Epithelial cell of esophagus (primary cell): ENCODE data around the gene TBX4.
A peak's percentile ranks its signal among the peaks of the same experiment; 100 is the strongest.

Source experiments
- DNase-seq: peaks from one replicate; pipeline ENCODE4 v3.0.0; 2010; ENCODE audit warnings: low read depth
- H3K4me3 ChIP-seq: 2 replicates; pipeline ENCODE4 v1.5.1; 2011; ENCODE audit warnings: mild to moderate bottlenecking, low read length, control low read depth
- TF ChIP-seq, protein P1 (sequence below): IDR thresholded peaks from 2 replicates; pipeline ENCODE4 v1.5.1; 2011; ENCODE audit warnings: low read depth, mild to moderate bottlenecking, low read length, control low read depth, inconsistent platforms; ENCODE audit not compliant: insufficient read depth; ENCODE audit errors: missing control alignments

TBX4 gene

DNA sequence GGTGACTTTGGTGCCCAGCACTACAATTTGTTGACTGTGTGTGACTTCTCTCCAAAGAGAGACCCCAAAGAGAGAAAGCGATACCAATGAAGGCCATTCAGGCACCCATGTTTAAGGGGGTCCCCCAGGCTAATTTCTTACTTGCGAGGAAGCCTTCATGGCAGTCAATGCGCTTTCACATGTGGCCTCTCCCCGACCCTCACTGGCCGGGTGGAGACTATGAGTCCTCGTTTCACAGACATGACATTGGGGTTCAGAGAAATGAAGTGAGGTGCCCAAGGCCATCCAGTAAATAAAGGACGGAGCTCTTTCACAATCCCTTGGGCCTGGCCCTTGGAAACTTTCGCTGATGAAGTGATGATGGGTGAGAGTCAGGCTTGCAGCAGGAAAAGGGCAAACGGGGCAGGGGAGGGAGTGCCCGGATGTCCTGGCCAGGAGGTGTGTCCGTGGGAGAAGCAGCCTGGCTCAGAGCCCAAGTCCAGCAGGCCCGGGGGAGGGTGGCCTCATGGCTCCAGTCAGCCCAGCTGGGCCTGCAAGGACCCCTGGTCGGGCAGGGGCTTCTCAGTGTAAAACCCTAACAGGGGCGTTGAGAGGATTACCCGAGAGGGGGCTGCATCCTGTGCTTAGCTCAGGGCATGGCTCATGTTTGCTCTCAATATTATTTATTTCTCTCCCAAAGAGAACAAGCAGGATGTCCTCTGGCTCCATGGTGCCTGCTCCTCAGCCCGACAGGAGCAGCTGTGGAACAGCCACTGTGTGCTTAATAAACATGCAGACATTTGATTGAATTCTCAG lies 37.9 kb upstream of the TBX4 start:
- no peak overlapping the region for H3K4me3 ChIP-seq
- DNase-seq = no peak
- TF ChIP-seq, protein P1, sequence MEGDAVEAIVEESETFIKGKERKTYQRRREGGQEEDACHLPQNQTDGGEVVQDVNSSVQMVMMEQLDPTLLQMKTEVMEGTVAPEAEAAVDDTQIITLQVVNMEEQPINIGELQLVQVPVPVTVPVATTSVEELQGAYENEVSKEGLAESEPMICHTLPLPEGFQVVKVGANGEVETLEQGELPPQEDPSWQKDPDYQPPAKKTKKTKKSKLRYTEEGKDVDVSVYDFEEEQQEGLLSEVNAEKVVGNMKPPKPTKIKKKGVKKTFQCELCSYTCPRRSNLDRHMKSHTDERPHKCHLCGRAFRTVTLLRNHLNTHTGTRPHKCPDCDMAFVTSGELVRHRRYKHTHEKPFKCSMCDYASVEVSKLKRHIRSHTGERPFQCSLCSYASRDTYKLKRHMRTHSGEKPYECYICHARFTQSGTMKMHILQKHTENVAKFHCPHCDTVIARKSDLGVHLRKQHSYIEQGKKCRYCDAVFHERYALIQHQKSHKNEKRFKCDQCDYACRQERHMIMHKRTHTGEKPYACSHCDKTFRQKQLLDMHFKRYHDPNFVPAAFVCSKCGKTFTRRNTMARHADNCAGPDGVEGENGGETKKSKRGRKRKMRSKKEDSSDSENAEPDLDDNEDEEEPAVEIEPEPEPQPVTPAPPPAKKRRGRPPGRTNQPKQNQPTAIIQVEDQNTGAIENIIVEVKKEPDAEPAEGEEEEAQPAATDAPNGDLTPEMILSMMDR = no peak

- TF ChIP-seq, protein P1 = no peak
- no peak overlapping the region for H3K4me3 ChIP-seq
Measured at GRCh38 chr17:61414936-61415251, 37.3 kb upstream of the TBX4 start.

DNA sequence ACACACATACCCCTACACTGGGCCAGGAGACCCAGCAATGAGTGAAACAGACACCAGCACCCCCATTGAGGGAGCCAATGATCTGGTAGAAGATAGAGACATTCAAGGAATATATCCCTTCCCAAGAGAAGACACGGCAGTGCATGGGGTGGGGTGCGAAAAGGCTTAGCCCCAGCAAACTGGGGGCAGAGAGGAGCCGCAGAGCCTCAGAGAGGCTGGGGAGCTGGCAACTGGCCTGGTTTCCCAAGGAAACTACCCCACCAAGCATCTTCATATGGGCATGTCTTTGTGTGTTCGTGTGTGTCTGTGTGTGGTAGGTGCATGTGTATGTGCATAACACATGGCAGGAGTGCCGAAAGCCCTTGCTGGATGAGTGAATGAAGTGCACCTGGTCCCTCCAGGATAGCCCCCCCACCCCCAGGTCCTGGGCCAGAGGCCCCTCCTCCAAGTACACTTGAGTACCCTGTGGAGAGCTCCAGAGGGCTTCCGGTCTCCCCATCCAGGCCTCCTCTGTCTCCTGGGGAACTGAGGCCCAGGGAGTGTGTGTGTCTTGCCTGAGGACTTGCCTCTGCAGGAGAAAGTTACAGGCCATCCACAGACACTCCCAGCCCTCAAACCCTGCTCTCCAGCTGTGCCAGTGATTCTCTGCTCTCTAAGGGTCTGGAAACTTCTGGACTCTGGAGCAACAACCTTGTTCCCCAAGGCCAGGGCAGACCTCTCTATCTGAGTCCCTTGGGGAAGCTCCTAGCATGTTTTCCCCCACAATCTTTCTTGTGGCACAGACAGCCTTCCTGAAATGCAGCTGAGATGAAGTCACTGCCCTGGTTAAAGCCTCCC lies 36.6 kb upstream of the TBX4 start:
- no peak for DNase-seq

More at GRCh38 chr17:61414936-61415251, 37.3 kb upstream of the TBX4 start:
- DNase-seq = no peak

DNA sequence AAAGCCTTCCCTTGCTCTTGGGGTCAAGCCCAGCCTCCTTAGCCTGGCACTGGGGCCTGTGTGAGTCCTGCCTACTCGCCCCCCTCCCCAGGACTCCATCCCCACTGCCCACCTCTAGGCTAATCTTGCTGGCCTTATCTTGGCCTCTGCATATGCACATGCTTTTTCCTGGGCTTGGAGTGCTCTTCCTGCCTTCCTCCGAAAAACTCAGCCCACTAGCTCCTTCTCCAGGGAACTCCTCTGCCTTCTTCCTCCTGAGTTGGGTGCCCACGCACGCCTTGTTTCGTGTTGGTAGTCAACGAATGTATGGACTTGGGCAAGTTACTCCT lies 36.0 kb upstream of the TBX4 start:
- TF ChIP-seq, protein P1 = no peak
- H3K4me3 ChIP-seq = no peak overlapping the region
- DNase-seq = no peak

More for the DNA sequence above, 36.6 kb upstream of the TBX4 start:
- no peak overlapping the region for H3K4me3 ChIP-seq
- TF ChIP-seq, protein P1 = no peak

DNA sequence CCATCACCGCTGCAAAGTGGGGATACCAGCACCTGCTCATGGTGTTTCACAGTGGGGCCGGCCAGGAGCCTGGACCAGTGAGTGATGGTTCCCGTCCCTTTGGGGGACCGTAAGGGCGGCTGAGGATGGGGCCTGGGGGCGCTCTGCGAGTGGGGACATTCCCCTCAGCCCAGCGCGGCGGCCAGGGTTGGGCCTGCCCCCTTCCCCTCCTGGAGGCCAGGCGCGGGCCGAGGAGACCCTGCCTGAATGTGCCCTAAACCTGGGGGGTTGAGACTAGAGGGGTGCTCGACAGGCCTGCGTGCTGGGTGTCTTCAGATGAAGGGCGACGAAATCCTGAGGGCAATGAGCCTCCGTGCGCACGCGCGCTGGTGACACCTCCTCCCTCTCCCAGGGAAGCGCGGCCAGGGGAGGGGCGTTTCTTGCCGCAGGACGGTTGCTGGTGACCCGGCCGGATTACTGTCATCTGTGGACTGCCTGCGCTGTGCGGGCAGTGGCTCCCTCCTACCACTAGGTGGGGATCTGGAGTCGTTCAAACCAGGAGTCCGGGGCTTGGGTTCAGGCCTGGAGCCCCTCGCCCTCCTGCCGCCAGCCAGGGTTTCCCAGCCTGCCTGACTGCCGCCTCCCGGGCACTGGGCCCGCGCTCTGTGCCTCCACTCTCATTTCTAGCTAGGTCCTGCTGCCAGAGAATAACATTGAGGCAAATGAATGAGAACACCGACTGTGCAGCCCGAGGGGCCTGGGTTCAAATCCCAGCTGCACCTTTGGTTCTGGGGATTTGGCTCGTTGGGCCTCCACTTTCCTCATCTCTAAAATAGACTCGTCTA lies 35.5 kb upstream of the TBX4 start:
- peak; percentile 53 for DNase-seq
- no peak overlapping the region for H3K4me3 ChIP-seq
- TF ChIP-seq, protein P1 = peak; percentile 92

- no peak for DNase-seq
- TF ChIP-seq, protein P1 = no peak
- no peak overlapping the region for H3K4me3 ChIP-seq
Measured at GRCh38 chr17:61418449-61418848, 33.8 kb upstream of the TBX4 start.
